ENCODE measurements around the gene RPL35.
"Not testable (repeated sequence)": the region's sequence is repeated elsewhere in the genome, so short reads cannot be mapped to it uniquely, and the experiment has no call there.

RPL35 gene

GRCh38 chr9:124849801-124850200, 12.0 kb downstream of the RPL35 start:
- no peak for DNase-seq

GRCh38 chr9:124846969-124847368, 14.8 kb downstream of the RPL35 start:
- DNase-seq = no peak

- not testable (repeated sequence) for DNase-seq
Observed at GRCh38 chr9:124846467-124846866, 15.3 kb downstream of the RPL35 start.

GRCh38 chr9:124844291-124844690, 17.5 kb downstream of the RPL35 start:
- no peak for DNase-seq

- no peak for DNase-seq
Observed at GRCh38 chr9:124843456-124844034, 18.2 kb downstream of the RPL35 start.

GRCh38 chr9:124841075-124841821, 20.5 kb downstream of the RPL35 start:
- DNase-seq = no peak

- no peak for DNase-seq
Observed at GRCh38 chr9:124840300-124840833, 21.4 kb downstream of the RPL35 start.

- peak; percentile 33 for DNase-seq
Observed at GRCh38 chr9:124839612-124840299, 22.0 kb downstream of the RPL35 start.

GRCh38 chr9:124838567-124839275, 23.0 kb downstream of the RPL35 start:
- not testable (repeated sequence) for DNase-seq

GRCh38 chr9:124838132-124838531, 23.6 kb downstream of the RPL35 start:
- DNase-seq = not testable (repeated sequence)

GRCh38 chr9:124835026-124835557, 26.7 kb downstream of the RPL35 start:
- peak; percentile 82 for DNase-seq

- DNase-seq = peak; percentile 53
Observed at GRCh38 chr9:124834591-124834990, 27.2 kb downstream of the RPL35 start.

- no peak for DNase-seq
Observed at GRCh38 chr9:124831642-124832364, 30.0 kb downstream of the RPL35 start.

GRCh38 chr9:124830593-124830992, 31.2 kb downstream of the RPL35 start:
- DNase-seq = no peak

- DNase-seq = no peak
Observed at GRCh38 chr9:124829334-124829669, 32.5 kb downstream of the RPL35 start.

- no peak for DNase-seq
Observed at GRCh38 chr9:124828489-124829333, 33.0 kb downstream of the RPL35 start.

GRCh38 chr9:124820698-124821623, 40.8 kb downstream of the RPL35 start:
- DNase-seq = no peak

GRCh38 chr9:124818431-124819281, 43.1 kb downstream of the RPL35 start:
- DNase-seq = no peak

- DNase-seq = no peak
Observed at GRCh38 chr9:124815601-124816000, 46.2 kb downstream of the RPL35 start.
